Activated naive CD4-positive, alpha-beta T cell treated with anti-CD3 and anti-CD28 coated beads for 36 hours (primary cell): ENCODE results near the gene PTCD2. TPM values are rescaled to one million over a fixed set of nuclear protein-coding genes. Genes with fewer than 3 reads are reported as not detected.
A peak's percentile ranks its signal among the peaks of the same experiment; 100 is the strongest.
"Not testable (repeated sequence)": the region's sequence is repeated elsewhere in the genome, so short reads cannot be mapped to it uniquely, and the experiment has no call there.

Experiments
- CTCF ChIA-PET: fragments of 350-600 bp; sonication (Branson Sonifier 250); formaldehyde crosslinking; loops from one replicate; lab custom pipeline; 2021; ENCODE audit warnings: antibody characterized with exemption; lab: Charles Lee
- DNase-seq: peaks from one replicate; pipeline ENCODE4 v3.0.0-alpha.2; 2020
- H3K27ac Mint-ChIP-seq: one replicate; pipeline ENCODE4 v1.8.0; 2021; ENCODE audit warnings: mild to moderate bottlenecking, mixed read lengths
- H3K27me3 Mint-ChIP-seq: one replicate; pipeline ENCODE4 v1.8.0; 2021; ENCODE audit warnings: low read depth, mixed read lengths
- H3K36me3 Mint-ChIP-seq: one replicate; pipeline ENCODE4 v1.8.0; 2021; ENCODE audit warnings: low read depth, mixed read lengths
- H3K4me1 Mint-ChIP-seq: one replicate; pipeline ENCODE4 v1.8.0; 2021; ENCODE audit warnings: low read depth, mixed read lengths
- H3K4me3 Mint-ChIP-seq: one replicate; pipeline ENCODE4 v1.8.0; 2021; ENCODE audit warnings: mild to moderate bottlenecking, moderate library complexity, mixed read lengths
- H3K9me3 Mint-ChIP-seq: one replicate; pipeline ENCODE4 v1.8.0; 2021; ENCODE audit warnings: mixed read lengths
- intact Hi-C: fragments of 100-400 bp; cut with micrococcal nuclease; formaldehyde crosslinking; loops from one replicate; pipeline ENCODE4 v1.15.1; 2023
- total RNA-seq, 2 experiments: library from RNA; stranded (reverse); gene quantifications; one replicate each; pipeline ENCODE4 v1.2.3, GENCODE V29; 2021

Gene PTCD2
- total RNA-seq, 2 experiments from 2014 or later, result 10.1 to 11.6 TPM

DNA sequence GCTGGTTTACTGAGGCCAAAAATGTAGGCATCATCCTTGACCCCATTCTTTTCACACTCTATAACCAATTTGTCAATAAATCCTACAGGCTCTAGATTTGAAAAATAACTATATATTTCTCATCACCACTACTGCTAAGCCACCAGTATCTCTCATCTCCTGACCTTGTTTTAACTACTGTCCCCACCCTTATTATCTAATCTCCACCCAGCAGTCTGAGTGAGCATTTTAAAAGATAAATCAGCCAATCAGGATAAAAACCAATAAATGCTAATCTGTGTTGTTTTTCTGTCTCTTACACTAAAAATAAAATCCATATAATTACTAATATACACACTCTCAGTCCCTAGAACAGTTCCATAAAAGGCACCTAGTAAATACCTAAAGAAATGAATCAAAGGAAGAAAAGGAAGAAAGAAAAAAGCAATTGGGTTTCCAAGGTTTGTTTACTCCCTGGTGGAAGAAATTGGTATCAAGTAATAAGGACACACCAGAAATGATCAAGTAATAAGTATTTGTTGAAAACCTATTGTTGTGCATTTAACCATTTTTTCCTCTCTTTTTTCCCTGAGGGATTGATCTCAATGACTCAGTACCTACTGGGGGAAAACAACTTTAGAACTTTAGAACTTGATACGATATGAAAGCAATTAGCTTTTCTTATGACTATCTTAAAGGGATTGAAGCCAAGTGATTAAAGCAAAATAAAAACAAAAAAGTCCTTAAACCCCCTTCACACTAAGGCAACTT lies 19.4 kb upstream of the PTCD2 start:
- CTCF ChIA-PET, result no interaction called here
- DNase-seq, result no peak
- Mint-ChIP-seq H3K4me1 (peaks cover 35% of the 10 kb centered on the region), H3K27me3 (no peaks in the 10 kb centered on the region), H3K27ac (no peak overlapping the region), H3K9me3 (no peaks in the 10 kb centered on the region), H3K36me3 (peaks cover 40% of the 10 kb centered on the region), H3K4me3 (no peak overlapping the region)
- intact Hi-C loops, result no loop called here

DNA sequence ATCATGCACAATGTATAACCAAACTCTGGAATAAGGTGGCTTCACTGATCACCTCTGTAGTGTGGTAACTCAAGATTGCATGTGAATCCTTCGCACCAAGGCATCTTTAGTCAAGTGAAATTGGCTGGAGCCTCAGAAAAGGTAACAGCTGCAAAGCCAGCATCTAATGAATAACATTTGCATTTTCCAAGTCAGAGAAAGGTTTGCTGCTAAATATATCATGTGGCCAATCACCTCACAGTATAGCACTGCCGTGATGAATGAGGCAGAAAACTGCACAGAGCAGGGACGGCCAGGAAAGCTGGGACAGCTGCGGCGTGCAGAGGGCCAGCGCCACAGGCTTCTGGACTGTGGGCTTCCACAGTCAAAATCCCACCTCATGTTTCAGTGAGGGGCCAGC lies 18.6 kb upstream of the PTCD2 start:
- DNase-seq, result no peak
- no peaks in the 10 kb centered on the region for H3K27me3 Mint-ChIP-seq
- no peak overlapping the region for H3K4me3 Mint-ChIP-seq
- no peak overlapping the region for H3K27ac Mint-ChIP-seq
- peaks cover 37% of the 10 kb centered on the region for H3K36me3 Mint-ChIP-seq
- peaks cover 39% of the 10 kb centered on the region for H3K4me1 Mint-ChIP-seq
- no peaks in the 10 kb centered on the region for H3K9me3 Mint-ChIP-seq
- intact Hi-C loops, result no loop called here
- CTCF ChIA-PET, result interaction anchor here (1.2 kb wide), 1 partner anchor 519 kb away, joined by 3 read pairs; no protein-coding TSS in a partner anchor

DNA sequence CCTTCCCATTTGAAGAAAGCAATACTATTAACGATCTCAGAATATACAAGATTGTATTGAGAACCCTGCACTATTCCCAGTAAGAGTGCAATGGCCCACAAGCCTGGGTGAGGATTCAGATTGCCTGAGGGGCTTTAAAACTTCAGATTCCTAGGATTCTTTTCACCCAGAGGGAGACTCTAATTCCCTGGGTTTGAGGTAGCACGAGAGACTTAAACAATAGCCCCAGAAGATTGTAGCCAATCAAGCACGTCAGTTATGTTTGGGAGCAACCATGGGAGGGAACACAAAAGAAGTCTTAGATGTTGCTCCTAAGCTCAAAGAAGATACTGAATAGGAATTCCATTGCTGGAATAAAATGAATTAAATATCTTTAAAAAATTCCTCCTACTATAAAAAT lies 18.0 kb upstream of the PTCD2 start:
- H3K27me3 Mint-ChIP-seq, result no peaks in the 10 kb centered on the region
- no peaks in the 10 kb centered on the region for H3K9me3 Mint-ChIP-seq
- no peak for DNase-seq
- CTCF ChIA-PET, result interaction anchor here (1.1 to 1.2 kb wide), 2 partner anchors 18 to 520 kb away, joined by 3 to 4 read pairs; partner anchors contain the start of genes MRPS27 and PTCD2
- peaks cover 36% of the 10 kb centered on the region for H3K36me3 Mint-ChIP-seq
- peaks cover 42% of the 10 kb centered on the region for H3K4me1 Mint-ChIP-seq
- no peak overlapping the region for H3K4me3 Mint-ChIP-seq
- intact Hi-C loops, result no loop called here
- H3K27ac Mint-ChIP-seq, result no peak overlapping the region

DNA sequence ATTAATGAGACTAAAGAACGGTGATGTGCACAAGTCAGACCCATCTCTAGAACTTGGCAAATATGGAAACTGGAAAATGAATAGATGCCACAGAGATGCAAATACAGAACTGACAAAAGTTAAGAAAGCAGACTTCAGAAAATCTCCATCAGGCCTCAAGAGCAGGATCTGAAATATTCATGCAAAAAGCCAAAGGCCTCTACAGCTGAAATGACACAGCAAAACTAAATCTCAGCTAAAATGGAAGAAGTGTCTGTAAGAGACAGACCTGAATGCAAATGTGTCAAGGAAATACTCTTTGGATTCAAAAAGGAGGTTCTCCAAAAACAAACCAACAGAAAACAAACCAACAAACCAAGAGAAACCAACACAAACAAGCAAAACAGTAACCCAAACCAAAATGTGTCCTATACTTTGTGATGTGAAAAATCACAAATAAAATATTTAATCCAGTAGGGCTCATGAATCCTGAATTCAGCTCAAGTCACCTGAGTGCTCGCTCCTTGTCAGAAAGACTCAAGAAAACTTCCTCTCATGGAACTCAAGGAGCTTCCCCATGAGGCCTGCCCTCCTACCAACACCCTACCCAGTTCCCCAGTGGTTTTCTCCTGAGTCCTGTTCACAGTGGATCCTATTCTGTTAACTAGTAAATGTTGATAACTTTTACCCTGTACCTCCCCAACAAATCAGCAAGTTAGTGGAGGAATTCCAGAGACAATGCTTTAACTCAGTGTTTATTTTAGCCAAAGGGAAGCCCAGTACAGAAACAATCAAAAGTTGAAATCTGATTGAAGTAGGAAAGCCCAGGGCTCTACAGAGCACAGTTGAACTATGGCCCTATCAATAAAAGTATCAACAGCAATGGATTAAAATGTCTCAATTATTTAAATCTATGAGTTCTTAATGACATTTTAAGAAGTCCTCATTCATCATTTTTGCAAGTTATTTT lies 14.7 kb upstream of the PTCD2 start:
- Mint-ChIP-seq H3K4me1 (peaks cover 39% of the 10 kb centered on the region), H3K27ac (no peak overlapping the region), H3K4me3 (no peak overlapping the region), H3K9me3 (no peaks in the 10 kb centered on the region), H3K27me3 (no peaks in the 10 kb centered on the region), H3K36me3 (peaks cover 25% of the 10 kb centered on the region)
- no peak for DNase-seq
- intact Hi-C loops, result loop anchor here (5.0 kb wide), 2 partner anchors 512 to 848 kb away; partner anchors contain the start of genes BDP1 and TNPO1
- CTCF ChIA-PET, result interaction anchor here (0.6 to 1.5 kb wide), 3 partner anchors 9 to 13 kb away, joined by 3 to 4 read pairs (median 3); no protein-coding TSS in a partner anchor

DNA sequence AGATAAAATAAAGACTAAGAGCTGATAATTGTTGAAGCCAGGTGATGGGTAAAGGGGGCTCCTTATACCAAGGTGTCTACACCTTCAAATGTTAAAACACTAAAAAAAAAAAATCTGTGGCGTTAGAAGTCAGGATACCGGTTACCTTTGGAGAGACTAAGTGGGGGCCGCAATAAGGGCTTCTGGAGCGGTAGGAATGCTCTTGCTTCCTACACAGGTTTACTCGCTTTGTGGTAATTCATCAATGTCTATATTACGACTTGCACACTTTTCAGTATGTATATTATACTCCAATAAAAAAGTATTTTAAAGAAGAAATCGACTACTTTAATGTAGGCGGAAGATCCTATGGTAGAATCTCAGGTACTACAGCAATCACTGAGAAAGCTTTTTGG lies 12.6 kb upstream of the PTCD2 start:
- Mint-ChIP-seq H3K36me3 (peaks cover 19% of the 10 kb centered on the region), H3K4me1 (peaks cover 32% of the 10 kb centered on the region), H3K27me3 (no peaks in the 10 kb centered on the region), H3K27ac (peak overlapping the region; percentile 92), H3K4me3 (peak overlapping the region; percentile 85), H3K9me3 (no peaks in the 10 kb centered on the region)
- CTCF ChIA-PET, result interaction anchor here (0.6 to 3.0 kb wide), 8 partner anchors 11 to 173 kb away, joined by 3 to 28 read pairs (median 3); partner anchors contain the start of genes MRPS27 and PTCD2
- intact Hi-C loops, result loop anchor here (5.0 kb wide), 2 partner anchors 510 to 850 kb away; partner anchors contain the start of genes BDP1 and TNPO1
- no peak for DNase-seq

DNA sequence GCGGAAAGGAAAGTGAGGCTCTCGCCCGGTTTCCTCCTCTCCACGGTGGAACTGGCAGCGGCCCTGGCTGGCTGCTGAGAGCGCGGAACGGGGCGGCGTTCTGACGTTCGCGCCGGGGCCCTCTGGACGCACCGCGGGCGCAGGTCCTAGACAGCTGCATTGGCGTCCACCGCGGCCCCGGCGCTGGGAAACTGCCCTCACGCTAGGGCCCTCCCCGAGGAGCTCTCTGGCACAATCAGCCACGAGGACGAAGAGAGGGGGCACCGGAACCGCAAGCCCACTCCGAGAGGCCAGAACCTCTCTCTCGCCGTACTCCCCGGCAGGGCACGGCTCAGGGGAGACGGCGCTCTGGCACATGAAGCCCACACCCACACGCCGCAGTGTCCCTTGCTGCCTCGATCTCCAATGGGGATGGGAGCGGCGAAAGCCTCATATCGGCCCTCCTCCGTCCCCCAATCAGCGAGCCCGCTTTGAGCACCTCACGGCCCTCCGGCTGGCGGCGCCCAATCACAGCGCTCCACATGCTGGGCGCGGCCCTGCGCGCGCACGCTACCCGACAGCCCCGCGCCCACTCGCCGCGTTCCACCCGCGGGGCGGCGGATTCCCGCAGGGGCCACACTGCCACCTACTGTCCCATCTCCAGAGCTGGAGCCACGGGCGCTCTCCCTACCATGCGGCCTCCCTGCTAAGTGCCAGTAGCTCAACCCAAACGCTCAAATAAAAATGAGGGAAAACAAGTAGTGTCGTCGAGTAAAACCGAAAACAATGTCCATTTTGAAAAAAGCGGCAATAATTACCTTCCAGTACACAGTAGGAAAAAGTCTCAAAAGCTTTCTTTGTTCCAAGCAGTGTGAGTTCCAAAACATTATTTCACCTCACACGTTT lies 12.0 kb upstream of the PTCD2 start:
- Mint-ChIP-seq H3K27me3 (no peaks in the 10 kb centered on the region), H3K36me3 (peaks cover 16% of the 10 kb centered on the region), H3K4me1 (peaks cover 32% of the 10 kb centered on the region), H3K27ac (peak overlapping the region; percentile 92), H3K9me3 (no peaks in the 10 kb centered on the region), H3K4me3 (peak overlapping the region; percentile 85)
- DNase-seq, result peak; percentile 94
- intact Hi-C loops, result loop anchor here (1.0 to 5.0 kb wide), 8 partner anchors 12 to 1191 kb away; partner anchors contain the start of genes BDP1, BTF3, MRPS27 and PTCD2
- CTCF ChIA-PET, result interaction anchor here (0.6 to 3.0 kb wide), 15 partner anchors 9 to 198 kb away, joined by 3 to 28 read pairs (median 4); partner anchors contain the start of genes MRPS27 and PTCD2

DNA sequence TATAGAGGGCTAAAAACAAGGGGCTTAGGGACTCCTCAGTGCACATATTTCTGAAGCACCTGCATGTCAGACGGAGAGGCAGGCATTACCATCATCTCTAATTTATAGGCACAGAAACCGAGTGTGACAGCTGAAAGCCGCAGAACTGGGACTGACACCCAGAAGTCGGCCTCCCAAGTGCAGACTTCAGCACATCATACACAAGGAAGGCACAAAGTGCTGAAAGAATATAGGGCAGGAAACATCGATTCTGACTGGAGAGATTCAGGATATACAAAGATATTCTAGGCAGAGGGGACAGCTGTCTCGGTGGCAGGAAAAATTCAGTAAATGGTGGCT lies 11.4 kb upstream of the PTCD2 start:
- intact Hi-C loops, result loop anchor here (1.0 to 5.0 kb wide), 8 partner anchors 11 to 1190 kb away; partner anchors contain the start of genes BDP1, BTF3, MRPS27 and PTCD2
- Mint-ChIP-seq H3K9me3 (no peaks in the 10 kb centered on the region), H3K36me3 (peaks cover 18% of the 10 kb centered on the region), H3K4me1 (peaks cover 34% of the 10 kb centered on the region), H3K27me3 (no peaks in the 10 kb centered on the region), H3K27ac (peak overlapping the region; percentile 92), H3K4me3 (peak overlapping the region; percentile 85)
- CTCF ChIA-PET, result interaction anchor here (0.6 to 3.0 kb wide), 12 partner anchors 9 to 198 kb away, joined by 3 to 28 read pairs (median 4); partner anchors contain the start of genes MRPS27 and PTCD2
- DNase-seq, result no peak

DNA sequence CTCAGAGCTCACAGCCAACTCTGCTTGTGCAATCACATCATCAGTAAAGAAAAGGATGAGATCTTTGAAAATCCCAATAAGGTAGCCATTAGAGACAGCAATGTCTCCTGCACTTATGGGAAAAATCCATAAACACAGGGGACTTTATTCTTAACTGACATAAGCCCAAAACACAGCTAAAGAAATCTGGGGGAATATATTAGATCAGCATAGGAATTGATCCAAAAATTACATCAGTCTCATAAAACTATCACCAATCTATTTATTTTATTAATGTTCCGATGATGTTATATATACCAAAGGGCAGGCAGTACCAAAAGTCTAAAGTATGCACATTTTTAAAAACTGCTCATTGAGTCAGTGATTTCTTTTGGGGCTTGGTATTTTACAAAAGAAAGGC lies 7.0 kb upstream of the PTCD2 start:
- Mint-ChIP-seq H3K4me1 (peaks cover 34% of the 10 kb centered on the region), H3K27me3 (no peaks in the 10 kb centered on the region), H3K9me3 (no peaks in the 10 kb centered on the region), H3K36me3 (peaks cover 20% of the 10 kb centered on the region), H3K27ac (no peak overlapping the region), H3K4me3 (no peak overlapping the region)
- CTCF ChIA-PET, result interaction anchor here (0.7 kb wide), 1 partner anchor 562 kb away, joined by 4 read pairs; no protein-coding TSS in a partner anchor
- DNase-seq, result no peak
- intact Hi-C loops, result no loop called here

DNA sequence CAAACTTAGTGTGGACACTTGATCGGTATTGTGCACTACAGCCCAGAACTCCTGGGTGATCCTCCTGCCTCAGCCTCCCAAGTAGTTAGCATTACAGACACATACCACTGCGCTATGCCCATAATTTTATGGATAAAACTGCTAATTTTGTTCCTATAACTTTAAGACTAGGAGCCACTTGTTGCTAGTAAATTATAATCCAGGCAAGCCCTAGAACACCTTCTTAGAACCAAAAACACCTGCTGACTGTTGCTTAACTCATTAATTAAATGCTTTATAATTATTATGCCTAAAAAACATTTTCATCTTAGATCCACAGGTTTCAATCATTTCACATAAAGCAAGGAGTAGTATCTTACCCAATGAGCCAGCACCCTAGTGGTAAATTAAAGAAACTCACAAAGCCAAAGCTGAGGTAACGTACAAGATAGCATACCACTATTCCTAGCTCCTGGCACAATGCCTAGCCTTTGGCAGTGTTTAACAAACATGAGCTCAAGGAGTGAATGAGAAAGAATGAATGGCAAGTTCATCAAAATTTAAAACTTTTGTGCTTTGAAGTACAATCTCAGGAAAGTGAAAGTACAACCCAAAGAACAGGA lies 5.5 kb upstream of the PTCD2 start:
- peaks cover 38% of the 10 kb centered on the region for H3K4me1 Mint-ChIP-seq
- no peak for DNase-seq
- no peak overlapping the region for H3K4me3 Mint-ChIP-seq
- intact Hi-C loops, result no loop called here
- CTCF ChIA-PET, result interaction anchor here (0.7 kb wide), 2 partner anchors 9 to 532 kb away, joined by 3 read pairs; no protein-coding TSS in a partner anchor
- H3K9me3 Mint-ChIP-seq, result no peaks in the 10 kb centered on the region
- peaks cover 18% of the 10 kb centered on the region for H3K36me3 Mint-ChIP-seq
- no peak overlapping the region for H3K27ac Mint-ChIP-seq
- H3K27me3 Mint-ChIP-seq, result no peaks in the 10 kb centered on the region

DNA sequence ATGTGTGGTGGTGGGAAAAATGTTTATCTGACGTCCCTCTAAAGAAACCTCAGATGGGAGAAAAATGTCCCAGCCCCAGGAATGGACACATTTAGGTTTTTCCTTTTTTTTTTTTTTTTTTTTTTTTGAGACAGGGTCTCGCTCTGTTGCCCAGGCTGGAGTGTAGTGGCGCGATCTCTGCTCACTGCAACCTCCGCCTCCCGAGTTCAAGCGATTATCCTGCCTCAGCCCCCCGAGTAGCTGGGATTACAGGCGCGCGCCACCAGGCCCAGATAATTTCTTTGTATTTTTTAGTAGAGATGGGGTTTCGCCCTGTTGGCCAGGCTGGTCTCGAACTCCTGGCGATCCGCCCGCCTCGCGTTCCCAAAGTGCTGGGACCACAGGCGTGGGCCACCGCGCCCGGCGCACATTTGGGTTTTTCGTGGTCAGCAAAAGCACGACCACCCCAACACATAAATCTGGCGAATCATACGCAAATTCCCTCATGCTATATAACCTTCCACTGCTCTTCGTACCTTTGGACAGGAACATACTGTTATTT lies 668 bp upstream of the PTCD2 start:
- peaks cover 52% of the 10 kb centered on the region for H3K4me1 Mint-ChIP-seq

More for the DNA sequence above, 668 bp upstream of the PTCD2 start:
- peak overlapping the region; percentile 91 for H3K27ac Mint-ChIP-seq
- H3K9me3 Mint-ChIP-seq, intact Hi-C loops, H3K27me3 Mint-ChIP-seq: not testable (repeated sequence)
- CTCF ChIA-PET, result interaction anchor here (0.6 to 4.1 kb wide), 3 partner anchors 11 to 687 kb away, joined by 4 to 28 read pairs (median 4); no protein-coding TSS in a partner anchor
- H3K4me3 Mint-ChIP-seq, result peak overlapping the region; percentile 80
- peaks cover 24% of the 10 kb centered on the region for H3K36me3 Mint-ChIP-seq
- peak; percentile 11 for DNase-seq
